AG09309 (cell line): ENCODE results near the gene BTBD2.

Experiments used
- DNase-seq: peaks from one replicate; pipeline ENCODE4 v3.0.0-alpha.2; 2010; ENCODE audit warnings: low read depth
- H3K4me3 ChIP-seq: 2 replicates; pipeline ENCODE4 v1.5.1; 2011; ENCODE audit warnings: mild to moderate bottlenecking, low read depth, low read length, moderate library complexity; ENCODE audit not compliant: control insufficient read depth
- TF ChIP-seq, protein P1 (sequence below): IDR thresholded peaks from 2 replicates; pipeline ENCODE4 v1.5.1; 2011; ENCODE audit warnings: mild to moderate bottlenecking, low read depth, low read length, inconsistent platforms; ENCODE audit not compliant: insufficient read depth, control insufficient read depth; ENCODE audit errors: missing control alignments

Gene BTBD2

DNA sequence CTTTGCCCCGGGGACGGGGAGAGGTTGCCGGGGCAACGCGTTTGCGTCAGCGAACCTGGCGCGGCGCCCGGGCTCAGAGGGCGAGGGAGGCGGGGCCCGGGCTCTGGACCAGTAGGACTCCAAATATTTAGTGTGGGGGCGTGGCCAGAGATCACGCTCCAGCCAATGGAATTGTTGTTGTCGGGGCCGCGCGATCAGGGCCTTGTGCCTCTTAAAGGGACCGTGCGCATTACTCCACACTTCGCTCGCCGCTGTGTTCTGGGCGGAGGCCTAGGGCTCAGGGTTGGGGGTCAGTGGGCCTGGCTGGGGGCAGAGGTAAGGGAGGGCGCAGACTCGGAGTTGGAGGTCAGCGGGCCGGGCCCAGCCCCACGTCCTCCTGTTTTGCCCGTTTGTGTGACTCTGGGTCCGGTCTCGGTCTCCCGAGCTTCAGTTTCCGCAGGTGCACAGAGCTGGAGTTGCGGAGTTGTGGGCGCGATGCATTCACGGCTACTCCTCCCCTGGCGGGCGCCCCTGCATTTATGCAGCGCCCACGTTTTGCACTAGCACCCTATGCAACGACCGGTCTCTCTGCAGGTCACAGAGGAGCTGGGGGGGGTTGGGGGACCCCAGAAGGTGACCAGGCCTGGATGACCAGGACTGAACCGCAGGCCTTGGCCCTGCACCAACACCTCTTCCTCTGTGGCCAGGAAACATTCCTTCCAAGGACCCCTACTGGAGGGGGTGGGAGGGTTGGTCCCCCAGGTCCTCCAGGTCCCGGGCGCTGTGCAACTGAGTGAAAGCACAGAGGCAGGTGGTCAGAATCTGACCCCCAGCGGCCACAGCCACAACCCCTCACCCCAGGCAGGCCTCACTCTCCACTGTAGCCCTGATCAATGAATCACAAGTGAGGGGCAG lies 46.2 kb upstream of the BTBD2 start:
- peak overlapping the region; percentile 67 for H3K4me3 ChIP-seq
- DNase-seq, result peak; percentile 89
- TF ChIP-seq, protein P1, sequence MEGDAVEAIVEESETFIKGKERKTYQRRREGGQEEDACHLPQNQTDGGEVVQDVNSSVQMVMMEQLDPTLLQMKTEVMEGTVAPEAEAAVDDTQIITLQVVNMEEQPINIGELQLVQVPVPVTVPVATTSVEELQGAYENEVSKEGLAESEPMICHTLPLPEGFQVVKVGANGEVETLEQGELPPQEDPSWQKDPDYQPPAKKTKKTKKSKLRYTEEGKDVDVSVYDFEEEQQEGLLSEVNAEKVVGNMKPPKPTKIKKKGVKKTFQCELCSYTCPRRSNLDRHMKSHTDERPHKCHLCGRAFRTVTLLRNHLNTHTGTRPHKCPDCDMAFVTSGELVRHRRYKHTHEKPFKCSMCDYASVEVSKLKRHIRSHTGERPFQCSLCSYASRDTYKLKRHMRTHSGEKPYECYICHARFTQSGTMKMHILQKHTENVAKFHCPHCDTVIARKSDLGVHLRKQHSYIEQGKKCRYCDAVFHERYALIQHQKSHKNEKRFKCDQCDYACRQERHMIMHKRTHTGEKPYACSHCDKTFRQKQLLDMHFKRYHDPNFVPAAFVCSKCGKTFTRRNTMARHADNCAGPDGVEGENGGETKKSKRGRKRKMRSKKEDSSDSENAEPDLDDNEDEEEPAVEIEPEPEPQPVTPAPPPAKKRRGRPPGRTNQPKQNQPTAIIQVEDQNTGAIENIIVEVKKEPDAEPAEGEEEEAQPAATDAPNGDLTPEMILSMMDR, result no peak

DNA sequence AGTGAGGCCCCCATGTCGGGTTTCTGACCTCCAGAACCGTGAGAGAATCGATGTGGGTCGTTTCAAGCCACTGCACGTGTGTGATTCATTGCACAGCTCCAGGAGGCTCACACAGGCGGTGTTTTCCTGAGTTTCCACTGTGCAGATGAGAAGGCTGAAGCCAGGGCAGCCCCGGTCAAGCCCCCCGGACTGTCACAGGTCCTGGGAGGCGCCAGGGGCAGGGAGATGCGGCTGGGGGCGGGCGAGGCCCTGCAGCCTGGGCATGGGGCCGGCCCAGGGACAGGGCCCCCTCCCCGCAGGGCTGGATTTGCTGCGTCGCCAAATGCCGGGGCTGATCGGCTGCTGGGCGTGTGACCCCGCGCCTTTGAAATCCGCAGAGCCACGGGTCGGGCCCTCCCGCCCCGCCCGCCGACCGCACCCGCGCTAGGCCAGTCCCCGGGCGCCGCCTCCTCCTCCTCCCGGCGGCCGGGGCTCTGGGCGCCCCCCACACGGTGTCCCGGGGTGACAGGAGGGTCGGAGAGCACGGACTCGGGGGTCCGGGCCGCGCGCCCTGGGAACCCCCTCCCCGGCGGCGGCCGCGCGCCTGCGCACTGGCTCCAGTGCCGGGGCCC lies 45.5 kb upstream of the BTBD2 start:
- TF ChIP-seq, protein P1, result no peak
- peak overlapping the region; percentile 34 for H3K4me3 ChIP-seq
- DNase-seq, result no peak

DNA sequence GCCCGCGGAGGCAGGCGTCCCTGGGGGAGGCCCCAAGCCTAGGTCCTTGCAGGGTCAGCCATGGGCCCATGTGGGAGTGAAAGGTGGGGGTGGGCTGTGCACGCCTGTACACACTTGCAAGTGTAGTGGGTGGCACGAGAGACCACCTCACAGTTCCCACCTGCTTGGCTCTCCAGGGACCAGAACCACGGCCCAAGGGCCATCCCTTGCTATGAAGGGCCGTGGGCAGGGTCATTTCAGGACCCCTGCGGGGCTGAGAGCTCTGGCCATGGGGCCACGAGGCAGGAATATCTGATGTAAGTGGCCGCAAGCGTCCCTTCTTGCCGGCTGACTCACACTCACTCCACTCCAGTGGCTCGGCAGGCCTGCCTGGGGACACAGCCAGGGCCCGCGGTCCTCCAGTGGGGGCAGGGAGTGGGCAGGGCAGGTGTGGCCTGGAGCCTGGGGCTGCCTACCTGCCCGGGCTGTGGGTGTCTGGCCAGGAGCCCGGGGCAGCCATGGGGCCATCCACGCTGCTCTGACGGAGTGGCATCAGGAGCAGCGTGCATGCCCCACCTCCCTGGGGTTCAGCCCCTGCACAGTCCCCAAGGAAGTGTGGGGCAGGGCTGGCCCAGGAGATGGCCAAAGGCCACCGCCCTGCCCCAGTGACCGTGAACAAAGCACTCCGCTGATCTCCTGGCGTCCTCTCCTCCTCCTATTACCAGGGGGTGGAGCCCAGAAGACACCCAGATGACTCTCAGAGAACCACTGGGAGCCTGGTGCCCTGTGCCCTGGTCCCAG lies 44.1 kb upstream of the BTBD2 start:
- no peak overlapping the region for H3K4me3 ChIP-seq
- TF ChIP-seq, protein P1, result no peak
- peak; percentile 57 for DNase-seq

DNA sequence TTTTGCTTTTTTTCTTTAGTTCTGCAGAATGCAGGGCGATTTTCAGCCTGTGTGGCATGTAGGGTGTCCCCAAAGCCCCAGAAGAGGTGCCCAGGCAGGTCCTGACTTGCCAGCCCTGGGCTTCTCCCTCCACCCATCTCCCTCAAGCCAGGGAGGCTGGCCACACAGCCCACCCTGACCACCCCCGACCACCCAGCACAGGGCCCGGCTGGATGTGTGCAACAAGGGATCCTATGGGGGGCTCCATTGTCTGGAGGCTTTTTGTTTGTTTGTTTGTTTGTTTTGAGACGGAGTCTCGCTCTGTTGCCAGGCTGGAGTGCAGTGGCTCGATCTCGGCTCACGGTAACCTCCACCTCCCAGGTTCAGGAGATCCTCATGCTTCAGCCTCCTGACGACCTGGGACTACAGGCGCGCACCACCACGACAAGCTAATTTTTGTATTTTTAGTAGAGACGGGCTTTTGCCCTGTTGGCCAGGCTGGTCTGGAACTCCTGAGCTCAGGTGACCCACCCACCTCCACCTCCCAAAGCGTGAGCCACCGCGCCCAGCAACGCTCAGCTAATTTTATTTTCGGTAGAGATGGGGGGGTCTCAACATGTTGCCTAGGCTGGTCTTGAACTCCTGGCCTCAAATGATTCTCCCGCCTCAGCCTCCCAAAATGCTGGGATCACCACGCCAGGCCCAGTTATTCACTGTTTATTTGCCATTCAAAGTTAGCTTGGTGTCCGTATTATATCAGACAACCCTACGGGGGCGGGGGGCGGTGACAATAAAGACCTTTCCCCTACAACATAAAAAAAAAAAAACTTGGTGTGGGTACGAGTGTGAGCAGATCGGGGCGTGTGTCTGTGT lies 43.3 kb upstream of the BTBD2 start:
- no peak for DNase-seq
- no peak overlapping the region for H3K4me3 ChIP-seq
- TF ChIP-seq, protein P1, result no peak

DNA sequence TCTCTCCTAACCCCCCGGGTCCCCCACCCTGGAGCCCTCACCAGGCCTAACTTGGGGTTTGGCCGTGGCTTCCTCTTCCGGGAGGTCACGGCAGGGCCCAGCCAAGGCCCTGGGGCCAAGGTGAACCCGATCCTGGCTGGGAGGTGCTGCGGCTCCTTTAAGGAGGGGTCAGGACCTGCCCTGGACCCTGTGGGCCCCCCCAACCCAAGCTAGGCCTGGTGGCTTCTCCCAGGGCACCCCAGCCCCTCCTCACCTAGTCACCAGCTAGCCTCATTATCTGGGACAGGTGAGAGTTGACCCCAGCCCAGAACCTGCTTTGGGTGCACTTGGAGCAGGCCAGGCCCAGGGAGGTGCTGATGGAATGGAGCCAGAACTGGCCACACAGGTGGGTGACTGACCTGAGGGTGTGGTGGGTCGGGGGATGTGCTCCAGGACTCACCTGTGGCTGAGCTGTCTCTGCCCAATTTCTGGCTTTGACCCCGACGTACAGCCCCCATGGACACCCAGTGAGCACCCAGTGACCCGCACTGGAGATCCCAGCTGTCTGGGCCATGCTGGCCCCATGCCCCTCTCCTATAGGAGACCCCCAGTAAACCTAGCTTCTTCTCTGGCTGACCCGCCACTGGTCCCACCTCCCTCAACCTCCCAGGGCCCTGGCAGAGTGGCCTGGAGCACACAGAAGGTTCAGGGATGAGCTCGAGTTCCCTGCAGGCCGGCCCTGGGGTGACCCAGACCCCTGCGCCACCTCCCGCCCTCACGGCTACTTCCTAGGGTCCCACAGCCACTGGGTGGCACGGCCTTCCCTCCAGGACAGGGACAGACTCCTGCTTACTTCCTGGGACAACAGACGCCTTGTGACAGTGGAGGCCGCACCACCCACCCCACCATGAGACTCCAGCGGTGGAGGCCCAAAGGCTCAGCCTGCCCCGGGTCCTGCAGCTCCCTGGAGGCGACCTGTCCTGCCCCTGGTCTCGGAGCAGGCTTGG lies 42.3 kb upstream of the BTBD2 start:
- H3K4me3 ChIP-seq, result no peak overlapping the region
- DNase-seq, result no peak
- TF ChIP-seq, protein P1, result no peak
